SK-N-SH treated with all-trans-retinoic acid at 6 μM for 48 hours (cell line): ENCODE data around the gene ULK3.

Source experiments
- ARNTL ChIP-seq: fragments of 450-650 bp; formaldehyde crosslinking; IDR thresholded peaks from 2 replicates; pipeline ENCODE4 v1.5.0; 2020; ENCODE audit warnings: low read depth, mild to moderate bottlenecking, moderate library complexity, borderline replicate concordance
- ESRRG ChIP-seq: fragments of 250-450 bp; sonication (Bioruptor Pico); IDR thresholded peaks from 2 replicates; pipeline ENCODE4 v1.6.1; 2021; ENCODE audit warnings: mild to moderate bottlenecking
- GLIS3 ChIP-seq: fragments of 250-450 bp; sonication (Bioruptor Pico); IDR thresholded peaks from 2 replicates; pipeline ENCODE4 v1.5.0; 2020; ENCODE audit warnings: mild to moderate bottlenecking, moderate library complexity
- ISL1 ChIP-seq: fragments of 250-450 bp; sonication (Bioruptor Pico); IDR thresholded peaks from 2 replicates; pipeline ENCODE4 v2.1.2; 2022; ENCODE audit warnings: mild to moderate bottlenecking, moderate library complexity
- RARB ChIP-seq: fragments of 250-450 bp; sonication (Bioruptor Pico); IDR thresholded peaks from 2 replicates; pipeline ENCODE4 v1.8.0; 2021; ENCODE audit warnings: mild to moderate bottlenecking, moderate library complexity
- SNAI2 ChIP-seq: fragments of 250-450 bp; sonication (Bioruptor Pico); IDR thresholded peaks from 2 replicates; pipeline ENCODE4 v1.5.0; 2020; ENCODE audit warnings: mild to moderate bottlenecking, moderate library complexity
- TOX ChIP-seq: fragments of 250-450 bp; sonication (Bioruptor Pico); IDR thresholded peaks from 2 replicates; pipeline ENCODE4 v1.8.0; 2021; ENCODE audit warnings: mild to moderate bottlenecking, moderate library complexity, borderline replicate concordance
- ZNF565 ChIP-seq: fragments of 450-650 bp; formaldehyde crosslinking; conservative IDR thresholded peaks from 2 replicates; pipeline ENCODE4 v1.5.0; 2020; ENCODE audit warnings: low read depth, mild to moderate bottlenecking, moderate library complexity
- ZNF8 ChIP-seq: fragments of 450-650 bp; formaldehyde crosslinking; IDR thresholded peaks from 2 replicates; pipeline ENCODE4 v1.5.0; 2020; ENCODE audit warnings: mild to moderate bottlenecking, moderate library complexity
- TF ChIP-seq, protein P1 (sequence below): fragments of 250-450 bp; sonication (Bioruptor Pico); IDR thresholded peaks from 2 replicates; pipeline ENCODE4 v1.8.0; 2020; ENCODE audit warnings: mild to moderate bottlenecking, moderate library complexity, borderline replicate concordance
- TF ChIP-seq, protein P2 (sequence below): fragments of 250-450 bp; sonication (Bioruptor Pico); IDR thresholded peaks from 2 replicates; pipeline ENCODE4 v1.5.1; 2020; ENCODE audit warnings: low read depth, mild to moderate bottlenecking, moderate library complexity
- TF ChIP-seq, protein P3 (sequence below): fragments of 250-450 bp; sonication (Bioruptor Pico); IDR thresholded peaks from 2 replicates; pipeline ENCODE4 v1.5.1; 2021; ENCODE audit warnings: mild to moderate bottlenecking, moderate library complexity

DNA sequence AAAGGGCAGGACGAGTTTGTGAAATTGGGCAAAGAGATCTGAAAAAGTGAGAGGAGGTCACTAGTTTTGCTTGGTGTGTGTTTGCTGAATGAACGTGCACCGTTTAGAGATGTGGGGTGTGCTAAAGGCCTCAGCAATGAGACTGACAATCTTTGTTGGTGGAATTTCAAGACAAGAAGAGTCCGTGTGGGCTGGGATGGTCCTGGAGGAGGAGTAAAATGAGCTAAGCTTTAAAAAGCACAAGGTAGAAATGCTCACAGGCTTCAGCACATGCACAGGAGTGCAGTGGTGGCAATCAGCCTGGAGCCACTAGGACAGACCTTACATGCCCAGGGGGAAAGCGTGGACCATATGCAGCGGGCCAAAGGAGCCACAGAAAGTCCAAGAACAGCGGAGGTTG lies 18.0 kb downstream of the ULK3 start:
- no peak for TF ChIP-seq ARNTL (CRISPR knock-in tag)
- TF ChIP-seq, protein P1, sequence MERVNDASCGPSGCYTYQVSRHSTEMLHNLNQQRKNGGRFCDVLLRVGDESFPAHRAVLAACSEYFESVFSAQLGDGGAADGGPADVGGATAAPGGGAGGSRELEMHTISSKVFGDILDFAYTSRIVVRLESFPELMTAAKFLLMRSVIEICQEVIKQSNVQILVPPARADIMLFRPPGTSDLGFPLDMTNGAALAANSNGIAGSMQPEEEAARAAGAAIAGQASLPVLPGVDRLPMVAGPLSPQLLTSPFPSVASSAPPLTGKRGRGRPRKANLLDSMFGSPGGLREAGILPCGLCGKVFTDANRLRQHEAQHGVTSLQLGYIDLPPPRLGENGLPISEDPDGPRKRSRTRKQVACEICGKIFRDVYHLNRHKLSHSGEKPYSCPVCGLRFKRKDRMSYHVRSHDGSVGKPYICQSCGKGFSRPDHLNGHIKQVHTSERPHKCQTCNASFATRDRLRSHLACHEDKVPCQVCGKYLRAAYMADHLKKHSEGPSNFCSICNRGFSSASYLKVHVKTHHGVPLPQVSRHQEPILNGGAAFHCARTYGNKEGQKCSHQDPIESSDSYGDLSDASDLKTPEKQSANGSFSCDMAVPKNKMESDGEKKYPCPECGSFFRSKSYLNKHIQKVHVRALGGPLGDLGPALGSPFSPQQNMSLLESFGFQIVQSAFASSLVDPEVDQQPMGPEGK (CRISPR knock-in tag) = no peak
- no peak for TF ChIP-seq TOX (CRISPR knock-in tag)
- TF ChIP-seq, protein P2, sequence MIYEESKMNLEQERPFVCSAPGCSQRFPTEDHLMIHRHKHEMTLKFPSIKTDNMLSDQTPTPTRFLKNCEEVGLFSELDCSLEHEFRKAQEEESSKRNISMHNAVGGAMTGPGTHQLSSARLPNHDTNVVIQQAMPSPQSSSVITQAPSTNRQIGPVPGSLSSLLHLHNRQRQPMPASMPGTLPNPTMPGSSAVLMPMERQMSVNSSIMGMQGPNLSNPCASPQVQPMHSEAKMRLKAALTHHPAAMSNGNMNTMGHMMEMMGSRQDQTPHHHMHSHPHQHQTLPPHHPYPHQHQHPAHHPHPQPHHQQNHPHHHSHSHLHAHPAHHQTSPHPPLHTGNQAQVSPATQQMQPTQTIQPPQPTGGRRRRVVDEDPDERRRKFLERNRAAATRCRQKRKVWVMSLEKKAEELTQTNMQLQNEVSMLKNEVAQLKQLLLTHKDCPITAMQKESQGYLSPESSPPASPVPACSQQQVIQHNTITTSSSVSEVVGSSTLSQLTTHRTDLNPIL (CRISPR knock-in tag) = no peak
- TF ChIP-seq ESRRG (CRISPR knock-in tag) = no peak
- no peak for TF ChIP-seq GLIS3 (CRISPR knock-in tag)
- TF ChIP-seq ZNF565 (CRISPR knock-in tag) = no peak
- TF ChIP-seq SNAI2 (CRISPR knock-in tag) = no peak
- TF ChIP-seq ISL1 (CRISPR knock-in tag) = no peak
- TF ChIP-seq RARB (CRISPR knock-in tag) = no peak
- TF ChIP-seq ZNF8 (CRISPR knock-in tag) = no peak
- TF ChIP-seq, protein P3, sequence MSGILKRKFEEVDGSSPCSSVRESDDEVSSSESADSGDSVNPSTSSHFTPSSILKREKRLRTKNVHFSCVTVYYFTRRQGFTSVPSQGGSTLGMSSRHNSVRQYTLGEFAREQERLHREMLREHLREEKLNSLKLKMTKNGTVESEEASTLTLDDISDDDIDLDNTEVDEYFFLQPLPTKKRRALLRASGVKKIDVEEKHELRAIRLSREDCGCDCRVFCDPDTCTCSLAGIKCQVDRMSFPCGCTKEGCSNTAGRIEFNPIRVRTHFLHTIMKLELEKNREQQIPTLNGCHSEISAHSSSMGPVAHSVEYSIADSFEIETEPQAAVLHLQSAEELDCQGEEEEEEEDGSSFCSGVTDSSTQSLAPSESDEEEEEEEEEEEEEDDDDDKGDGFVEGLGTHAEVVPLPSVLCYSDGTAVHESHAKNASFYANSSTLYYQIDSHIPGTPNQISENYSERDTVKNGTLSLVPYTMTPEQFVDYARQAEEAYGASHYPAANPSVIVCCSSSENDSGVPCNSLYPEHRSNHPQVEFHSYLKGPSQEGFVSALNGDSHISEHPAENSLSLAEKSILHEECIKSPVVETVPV (CRISPR knock-in tag) = no peak
